GM18508 (cell line): Measurements from ENCODE around the gene RABGAP1L.
"Not testable (repeated sequence)": the region's sequence is repeated elsewhere in the genome, so short reads cannot be mapped to it uniquely, and the experiment has no call there.

Experiments used
- ATAC-seq: cut with Tn5 transposase; IDR thresholded peaks from one replicate; pipeline ENCODE4 v1.9.1; 2021; ENCODE audit warnings: moderate number of reproducible peaks; ENCODE audit not compliant: insufficient read depth, unreplicated experiment

The RABGAP1L gene

DNA sequence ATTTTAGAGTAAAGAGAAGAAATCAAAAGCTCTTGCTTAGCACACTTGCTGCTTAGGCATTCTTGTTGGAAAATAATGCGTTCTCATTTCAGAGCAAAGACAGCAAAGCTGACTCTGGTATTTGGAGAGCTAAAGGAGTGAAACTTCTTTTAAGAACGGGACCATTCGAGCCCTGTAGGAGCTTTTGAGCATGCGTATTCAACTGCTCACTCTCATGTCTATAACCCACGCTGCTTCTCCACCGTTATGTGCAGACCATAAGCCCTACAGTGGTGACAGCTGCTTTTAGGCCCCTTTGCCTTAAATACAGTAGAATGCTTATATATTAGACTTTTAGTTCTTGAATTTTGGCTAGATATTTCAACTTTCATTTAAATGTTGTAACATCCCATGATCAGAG is 626.2 kb downstream of the RABGAP1L start:
- ATAC-seq, result no peak

DNA sequence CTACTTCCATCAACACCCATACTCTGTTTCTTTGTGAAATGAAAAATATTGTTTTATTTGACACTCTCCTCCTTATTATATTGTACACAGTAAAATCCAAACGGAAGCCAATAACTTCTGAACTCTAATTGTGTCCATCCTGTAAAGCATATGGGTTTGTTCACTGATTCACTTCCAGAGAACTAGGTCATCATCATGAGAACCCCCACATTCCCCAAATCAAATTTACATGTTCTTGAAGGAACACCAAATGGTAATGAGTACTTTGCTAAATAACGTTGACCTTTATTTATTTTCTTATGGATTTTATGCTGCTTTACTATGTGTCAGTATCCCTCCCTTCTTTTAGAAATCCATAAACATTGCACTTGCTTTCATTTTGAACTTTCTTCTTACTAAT is 627.0 kb downstream of the RABGAP1L start:
- no peak for ATAC-seq

DNA sequence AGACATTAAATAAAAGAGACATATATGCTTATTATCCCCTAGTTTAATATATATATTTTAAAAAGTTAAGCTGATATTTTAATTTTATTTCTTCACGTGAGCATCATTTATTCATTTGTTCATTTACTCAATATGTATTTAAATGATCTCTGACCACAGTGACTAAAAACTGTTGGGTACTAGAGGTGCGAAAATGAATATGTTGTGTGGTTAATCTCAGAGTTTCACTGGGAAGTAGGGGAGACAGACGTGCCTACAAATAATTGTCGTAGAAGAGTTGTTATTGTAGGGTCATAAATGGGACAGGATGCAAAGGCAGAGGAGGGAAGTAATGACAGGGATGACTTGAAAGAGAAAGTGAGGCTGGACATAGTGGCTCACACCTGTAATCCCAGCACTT is 627.4 kb downstream of the RABGAP1L start:
- peak; percentile 68 for ATAC-seq

DNA sequence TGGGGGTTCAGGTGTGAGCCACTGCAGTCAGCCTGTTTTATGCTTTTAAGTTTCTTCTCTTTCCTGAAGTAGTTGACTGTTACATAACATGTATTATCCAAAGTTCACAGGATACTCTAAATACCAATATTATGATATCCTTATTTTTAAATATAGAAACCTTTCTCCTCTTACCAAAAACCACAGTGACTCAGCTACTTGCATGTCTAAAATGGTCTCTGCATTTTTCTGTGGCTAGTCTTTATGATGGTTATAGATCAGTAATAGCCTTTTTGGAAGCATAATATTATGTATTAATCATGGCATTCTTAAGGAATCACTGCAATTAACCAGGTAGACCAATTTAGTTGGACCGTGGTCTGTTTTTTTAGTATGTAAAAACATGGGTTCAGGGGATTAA is 629.7 kb downstream of the RABGAP1L start:
- ATAC-seq, result no peak

DNA sequence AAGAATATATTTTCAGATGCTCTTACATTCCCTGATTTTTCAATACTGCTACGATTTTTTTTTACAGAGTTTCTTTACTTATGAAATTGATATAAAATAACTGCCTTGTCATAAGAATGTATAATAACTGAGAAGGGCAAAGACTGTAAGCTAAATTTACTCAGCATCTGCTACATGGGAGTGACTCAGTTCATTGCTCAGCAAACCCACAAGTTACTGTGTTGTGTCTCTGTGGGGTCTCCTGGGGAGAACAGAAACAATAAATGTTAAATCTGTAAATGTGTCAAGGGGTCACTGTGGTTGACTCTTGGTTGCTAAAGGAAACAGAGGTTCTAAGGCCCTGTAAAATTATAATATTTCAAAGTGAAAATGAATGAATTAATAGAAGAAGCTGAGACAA is 630.1 kb downstream of the RABGAP1L start:
- no peak for ATAC-seq

DNA sequence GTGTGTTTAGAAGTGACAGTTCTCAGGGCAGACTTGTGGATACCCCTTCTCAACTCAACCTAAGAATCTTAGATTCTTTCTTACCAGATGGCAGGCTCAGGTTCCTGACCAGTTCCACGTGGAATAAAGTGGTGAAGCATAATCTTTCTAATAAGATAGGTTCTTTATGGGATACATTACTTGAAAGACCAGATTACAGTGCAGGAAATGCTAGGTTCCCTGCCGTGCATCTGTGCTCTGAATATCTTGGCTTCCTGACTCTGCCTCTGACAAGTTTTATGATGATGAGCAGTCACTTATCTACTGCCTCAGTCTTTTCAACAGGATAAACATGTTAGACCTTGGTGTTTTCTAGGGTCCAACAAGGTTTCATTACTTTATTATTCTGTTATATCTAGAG is 632.5 kb downstream of the RABGAP1L start:
- ATAC-seq, result no peak

DNA sequence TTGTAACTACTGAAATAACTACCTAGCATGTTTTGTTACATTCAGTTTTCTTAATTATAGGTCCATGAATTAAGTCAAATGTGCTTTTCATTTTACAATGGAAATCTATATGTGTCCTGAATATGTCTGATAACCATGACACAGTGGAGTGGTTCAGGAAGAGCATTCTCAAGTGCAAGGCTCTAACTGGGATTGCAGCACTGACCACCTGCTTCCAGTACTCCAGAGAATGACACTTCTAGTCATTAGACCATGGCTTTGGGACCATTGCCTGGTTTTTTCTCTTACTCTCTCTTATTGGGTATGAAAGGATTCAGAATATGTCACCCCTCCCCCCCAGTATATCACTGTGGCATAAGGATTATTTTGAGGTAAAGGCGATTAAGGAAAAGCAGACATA is 635.5 kb downstream of the RABGAP1L start:
- no peak for ATAC-seq

DNA sequence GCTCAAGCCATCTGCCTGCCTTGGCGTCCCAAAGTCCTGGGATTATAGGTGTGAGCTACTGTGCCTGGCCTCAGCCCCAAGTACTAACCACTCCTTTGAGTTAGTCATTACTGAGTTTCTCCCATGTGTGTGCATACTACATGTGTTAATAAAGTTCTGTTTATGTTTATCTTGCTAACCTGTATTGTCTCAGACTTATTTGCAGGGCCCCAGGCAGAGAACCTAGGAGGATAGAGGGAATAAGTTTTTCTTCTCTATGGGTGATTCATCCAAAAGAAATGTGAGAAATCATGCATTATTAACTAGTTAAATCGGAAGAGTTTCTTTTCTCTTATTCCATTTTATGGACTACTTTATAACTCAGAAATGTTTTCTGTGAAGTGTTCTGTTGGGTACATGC is 636.5 kb downstream of the RABGAP1L start:
- ATAC-seq, result no peak

DNA sequence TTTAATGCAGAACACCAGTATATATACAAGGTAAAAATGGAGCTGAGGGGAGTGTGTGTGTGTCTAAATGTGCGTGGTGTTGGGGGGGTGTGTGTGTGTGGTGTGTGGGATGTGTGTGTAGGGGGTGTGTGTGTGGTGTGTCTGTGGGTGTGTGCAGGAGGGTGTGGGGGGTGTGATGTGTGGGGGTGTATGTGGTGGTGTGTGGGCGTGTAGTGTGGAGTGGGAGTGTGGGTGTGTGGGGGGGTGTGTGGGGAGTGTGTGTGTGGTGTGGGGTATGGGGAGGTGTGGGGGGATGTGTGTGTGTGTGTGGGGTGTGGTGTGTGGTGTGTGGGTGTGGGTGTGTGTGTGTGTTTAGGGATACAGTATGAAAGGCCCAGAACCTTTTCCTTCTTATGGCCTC is 638.1 kb downstream of the RABGAP1L start:
- ATAC-seq, result no peak

DNA sequence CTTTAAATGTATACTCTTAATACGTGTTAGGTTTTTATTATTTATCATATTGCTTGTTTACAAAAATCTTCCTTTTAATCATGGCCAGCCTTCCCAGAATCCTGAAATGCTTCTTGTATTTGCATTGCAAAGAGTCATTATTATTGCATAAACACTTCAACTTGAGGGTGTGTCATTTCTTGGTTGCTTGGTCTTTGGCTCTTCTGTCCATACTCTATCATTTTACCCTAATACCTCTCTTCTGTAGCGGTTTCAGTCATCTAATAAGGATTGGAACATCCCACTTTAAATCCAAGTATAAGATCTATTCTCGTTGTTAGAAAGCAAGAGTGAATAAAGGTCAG is 639.8 kb downstream of the RABGAP1L start:
- no peak for ATAC-seq

DNA sequence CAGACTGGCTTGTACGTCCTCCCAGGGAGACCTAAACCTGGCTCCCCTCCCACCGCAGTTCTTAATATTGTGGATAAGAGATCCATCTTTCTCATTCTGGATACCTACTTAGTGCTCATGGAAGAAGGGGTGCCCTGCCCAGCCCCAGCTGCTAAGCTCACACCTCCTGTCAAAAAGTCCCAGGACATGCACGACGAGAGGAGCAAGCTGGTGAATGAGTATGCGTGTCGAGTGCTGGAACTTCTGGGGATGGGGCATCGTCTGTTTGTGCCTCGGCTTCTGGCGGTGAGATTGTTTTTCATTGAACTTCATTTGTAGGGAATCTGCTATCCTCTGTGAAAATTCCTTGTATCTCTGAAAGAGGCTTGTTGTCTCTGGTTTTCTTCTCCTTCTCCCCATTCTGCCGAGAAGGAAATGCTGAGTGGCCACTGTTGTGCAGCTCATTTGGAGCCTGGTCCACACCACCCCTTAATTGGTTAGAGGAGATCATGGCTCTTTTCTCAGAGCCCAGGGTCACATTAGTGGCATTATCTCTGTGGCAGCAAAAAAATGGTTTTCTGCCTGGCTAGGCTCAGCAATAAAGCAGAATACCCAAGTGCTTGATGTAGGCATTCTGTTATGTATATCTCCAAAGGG is 641.0 kb downstream of the RABGAP1L start:
- no peak for ATAC-seq

DNA sequence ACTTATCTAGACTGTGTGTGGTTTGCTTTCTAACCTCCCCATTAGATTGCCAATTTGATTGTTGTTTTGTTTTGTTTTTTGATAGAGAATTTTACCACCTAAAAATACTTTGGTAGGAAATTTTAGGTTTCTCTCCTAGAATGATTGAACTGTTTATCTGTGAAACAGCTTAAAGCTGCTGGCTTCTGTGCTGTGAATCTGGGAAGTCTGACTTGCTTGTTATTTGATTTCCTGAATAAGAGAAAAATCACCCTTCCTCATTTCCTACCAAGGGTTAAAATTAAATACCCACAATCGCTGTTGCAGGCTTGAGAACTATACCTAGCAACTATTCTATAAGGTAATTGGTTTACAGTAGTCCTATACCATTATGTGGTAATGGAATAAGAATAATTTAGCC is 641.6 kb downstream of the RABGAP1L start:
- no peak for ATAC-seq

DNA sequence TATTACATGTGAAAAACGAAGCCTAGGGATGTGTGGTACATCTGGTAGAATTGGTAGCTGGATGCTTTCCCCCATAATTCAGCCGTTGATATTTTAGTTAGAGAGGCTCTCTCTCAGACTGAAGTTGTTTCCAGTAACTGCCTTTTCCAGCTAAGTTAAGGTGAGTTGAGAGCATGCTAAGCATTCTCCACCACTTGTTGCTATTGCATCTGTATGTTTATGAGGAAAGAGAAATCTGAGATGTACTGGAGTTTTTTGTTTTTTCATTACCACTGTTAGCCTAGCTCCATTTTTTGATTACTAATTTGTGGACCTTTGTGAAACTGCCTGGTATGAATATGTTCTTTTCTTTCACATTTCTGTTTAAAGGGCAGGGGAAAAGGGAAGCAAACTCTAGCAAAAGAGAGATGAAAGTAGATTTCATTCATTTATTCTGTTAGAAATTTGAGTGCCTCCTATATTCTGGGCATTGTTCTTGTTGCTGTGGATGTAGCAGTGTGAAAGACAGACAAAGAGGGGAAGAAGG is 650.5 kb downstream of the RABGAP1L start:
- ATAC-seq, result no peak

DNA sequence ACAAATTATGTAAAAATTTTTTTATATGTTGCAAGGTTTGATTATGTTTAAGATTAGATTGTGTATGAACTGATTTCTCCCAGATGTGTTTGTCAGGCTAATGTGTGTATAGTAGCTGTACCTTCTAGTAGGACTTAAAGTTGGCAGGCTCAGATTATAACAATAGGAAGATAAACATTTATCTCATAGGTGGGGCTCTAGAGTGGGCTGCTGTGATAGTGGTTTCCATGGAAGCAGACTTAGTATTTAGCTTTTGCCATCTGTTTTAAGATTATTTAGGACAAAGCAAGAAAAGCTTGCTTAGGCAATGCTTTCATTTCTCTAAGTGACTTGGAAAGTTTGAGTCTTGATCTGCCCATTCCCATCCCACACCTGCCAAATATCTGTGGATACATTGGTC is 652.7 kb downstream of the RABGAP1L start:
- ATAC-seq, result no peak

DNA sequence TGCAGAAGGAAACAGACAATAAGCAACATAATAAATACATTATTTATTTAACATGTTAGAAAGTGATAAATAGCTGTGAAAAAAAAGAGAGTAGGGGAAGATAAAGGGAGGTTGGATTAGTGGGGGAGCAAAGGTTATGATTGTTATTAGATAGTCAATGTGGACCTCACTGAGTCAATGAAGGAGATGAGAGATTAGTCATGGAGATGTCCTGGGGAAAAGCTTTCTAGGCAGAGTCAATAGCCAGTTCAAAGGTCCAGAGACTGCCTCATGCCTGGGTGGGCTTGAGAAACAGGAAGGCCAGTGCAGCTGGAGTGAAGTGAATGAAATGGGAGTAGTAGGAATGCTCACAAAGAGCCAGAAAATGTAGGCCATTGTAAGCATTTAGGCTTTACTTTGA is 653.3 kb downstream of the RABGAP1L start:
- ATAC-seq, result no peak

DNA sequence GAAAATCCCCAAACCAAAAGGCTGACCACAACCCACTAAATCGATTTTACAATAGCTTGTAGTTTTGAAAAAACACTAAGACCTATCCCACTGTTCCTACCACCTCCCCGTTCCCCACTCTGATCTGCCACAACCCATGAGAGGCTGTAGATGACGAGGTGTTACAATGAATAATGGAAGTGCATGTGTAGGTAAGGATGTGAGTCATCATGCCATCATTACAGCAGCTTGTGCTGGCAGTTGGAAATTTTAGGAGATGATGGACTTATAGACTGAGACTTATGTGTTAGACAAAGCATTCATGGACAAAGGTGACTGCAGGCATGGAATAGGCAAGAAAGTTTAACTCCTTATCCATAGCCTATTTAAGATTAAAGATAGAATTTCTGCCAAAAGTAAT is 655.7 kb downstream of the RABGAP1L start:
- no peak for ATAC-seq

DNA sequence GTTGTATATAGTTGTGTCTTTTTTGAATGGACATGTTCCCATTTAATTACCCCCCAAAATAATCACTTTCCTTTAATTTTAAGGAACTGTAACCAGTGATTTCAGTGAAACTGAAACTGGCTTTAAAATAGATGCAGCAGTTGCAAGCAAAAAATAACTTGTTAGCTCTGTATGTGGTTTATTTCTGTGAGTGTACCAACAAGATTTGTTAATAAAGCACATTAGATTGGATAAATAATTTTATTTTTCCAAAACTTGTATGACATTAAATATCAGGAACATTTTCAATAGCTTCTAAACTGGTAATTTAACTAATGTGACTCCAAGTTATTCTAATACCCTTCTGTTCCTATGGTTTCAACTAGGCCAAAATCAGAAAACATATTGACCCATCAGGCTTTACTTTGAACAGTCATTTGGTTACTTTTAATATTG is 656.2 kb downstream of the RABGAP1L start:
- ATAC-seq, result no peak

DNA sequence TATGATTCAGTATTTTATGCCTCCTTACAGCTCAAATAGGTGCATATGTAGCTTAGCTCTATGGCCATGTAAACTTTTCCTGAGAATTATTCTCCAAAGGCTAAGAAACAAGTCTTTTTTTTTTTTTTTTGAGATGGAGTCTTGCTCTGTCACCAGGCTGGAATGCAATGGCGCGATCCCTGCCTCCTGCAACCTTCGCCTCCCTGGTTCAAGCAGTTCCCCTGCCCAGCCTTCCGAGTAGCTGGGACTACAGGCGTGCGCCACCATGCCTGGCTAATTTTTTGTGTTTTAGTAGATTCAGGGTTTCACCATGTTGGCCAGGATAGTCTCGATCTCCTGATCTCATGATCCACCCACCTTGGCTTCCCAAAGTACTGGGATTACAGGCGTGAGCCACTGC is 657.3 kb downstream of the RABGAP1L start:
- not testable (repeated sequence) for ATAC-seq

DNA sequence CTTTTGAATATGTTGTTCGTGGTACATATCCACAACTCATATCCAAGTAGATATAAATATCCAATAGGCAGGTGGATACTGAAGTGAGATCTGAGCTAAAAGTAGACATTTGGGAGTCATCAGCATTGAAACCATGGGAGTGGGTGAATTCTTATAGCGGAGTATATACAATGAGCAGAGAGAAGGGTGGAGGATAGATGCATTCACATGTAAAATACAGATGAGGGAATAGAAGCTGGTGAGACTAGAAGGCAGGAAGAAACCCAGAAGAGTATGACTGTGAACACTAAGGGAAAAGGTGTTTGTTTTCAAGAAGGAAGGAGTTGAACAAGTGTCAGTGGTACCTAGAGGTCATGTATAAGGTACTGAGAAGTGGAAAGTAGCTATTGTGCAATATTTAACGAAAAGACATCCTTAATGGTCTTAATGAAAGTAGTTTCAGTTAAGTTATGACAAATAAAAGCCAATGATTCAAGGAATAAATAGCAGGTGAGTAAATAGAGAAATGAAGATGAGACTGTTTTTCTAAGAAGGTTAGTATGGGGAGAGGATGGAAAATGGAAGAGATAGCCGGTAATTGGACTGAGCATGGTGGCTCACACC is 658.8 kb downstream of the RABGAP1L start:
- peak; percentile 52 for ATAC-seq

DNA sequence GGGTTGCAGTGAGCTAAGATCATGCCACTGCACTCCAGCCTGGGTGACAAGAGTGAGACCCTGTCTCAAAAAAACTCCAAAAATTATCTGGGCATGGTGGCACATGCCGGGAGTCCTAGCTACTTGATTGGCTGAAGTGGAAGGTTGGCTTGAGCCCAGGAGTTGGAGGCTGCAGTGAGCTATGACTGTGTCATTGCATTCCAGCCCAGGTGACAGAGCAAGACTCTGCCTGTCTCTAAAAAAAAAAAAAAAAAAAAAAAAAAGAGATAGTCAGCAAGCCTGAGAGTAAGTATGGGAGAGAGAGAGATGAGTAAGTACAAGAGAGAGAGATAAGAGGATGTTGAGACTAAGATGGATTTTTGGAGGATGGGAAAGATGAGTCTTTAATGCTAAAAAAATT is 659.6 kb downstream of the RABGAP1L start:
- no peak for ATAC-seq

DNA sequence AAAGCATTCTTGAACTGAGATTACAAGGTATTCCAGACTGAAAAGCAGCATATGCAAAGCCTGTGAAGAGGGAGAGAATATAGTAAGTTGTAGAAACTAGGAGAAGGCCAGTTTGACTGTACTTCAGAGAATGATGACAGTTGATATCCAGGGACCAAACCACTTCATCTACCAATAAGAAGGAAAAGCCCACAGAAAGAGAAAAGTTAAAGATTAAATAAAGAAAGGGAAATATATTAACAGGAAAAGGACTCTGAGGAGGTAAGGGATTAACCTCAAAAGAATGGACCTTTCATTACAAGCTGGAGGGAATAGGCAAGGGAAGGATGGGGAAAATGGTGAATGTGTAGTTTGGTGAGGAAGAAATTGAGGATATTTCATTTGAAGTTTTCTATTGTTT is 660.3 kb downstream of the RABGAP1L start:
- no peak for ATAC-seq

DNA sequence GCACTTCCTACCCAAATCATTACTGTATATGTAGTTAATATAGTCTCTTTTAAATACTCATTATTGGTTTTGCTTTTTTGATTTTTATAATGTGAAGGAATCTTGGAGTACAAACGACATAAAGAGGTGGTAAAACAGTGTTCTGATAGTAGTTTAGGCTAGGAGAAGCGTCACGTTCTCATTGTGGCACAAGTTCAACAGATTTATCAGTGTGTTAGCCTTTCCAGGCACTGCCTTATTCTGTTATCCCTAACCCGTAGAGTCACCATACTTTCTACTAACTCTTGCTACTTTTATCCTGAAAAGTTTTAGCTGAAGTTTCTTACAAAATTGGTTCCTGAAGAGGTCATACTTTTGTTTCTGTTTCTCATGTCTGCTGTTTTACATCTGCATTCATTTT is 665.8 kb downstream of the RABGAP1L start:
- no peak for ATAC-seq
